Sigmoid colon (tissue), 7 donors: ENCODE results near the gene SPPL3. TPM values are rescaled to one million over a fixed set of nuclear protein-coding genes. Genes with fewer than 3 reads are reported as not detected.

Experiments used
- DNase-seq: peaks from one replicate; pipeline ENCODE4 v3.0.0-alpha.2; 2019
- H3K27ac ChIP-seq, 4 donors: fragments of 200-600 bp; sonication (generic); one replicate each; pipeline ENCODE4 v1.5.1; 2016 to 2019; ENCODE audit warnings: mild to moderate bottlenecking in 1 of 4
- H3K27me3 ChIP-seq, 3 donors: fragments of 200-600 bp; sonication (generic); one replicate each; pipeline ENCODE4 v1.5.1; 2019; ENCODE audit warnings: mild to moderate bottlenecking in 1 of 3
- H3K36me3 ChIP-seq, 4 donors: fragments of 200-600 bp; sonication (generic); one replicate each; pipeline ENCODE4 v1.5.1; 2016 to 2019
- H3K4me1 ChIP-seq, 4 donors: fragments of 200-600 bp; sonication (generic); one replicate each; pipeline ENCODE4 v1.5.1; 2017 to 2019
- H3K4me3 ChIP-seq, 4 donors: fragments of 200-600 bp; sonication (generic); one replicate each; pipeline ENCODE4 v1.5.1; 2017 to 2019; ENCODE audit warnings: mild to moderate bottlenecking in 2 of 4, moderate library complexity in 1 of 4
- H3K9me3 ChIP-seq, 4 donors: fragments of 200-600 bp in 3 of 4; sonication (generic) in 3 of 4; one replicate each; pipeline versions ENCODE4 v1.5.1 to v1.6.1; 2013 to 2019
- EP300 ChIP-seq, 4 donors: sonication (generic); formaldehyde crosslinking; IDR thresholded peaks; one replicate each; pipeline ENCODE4 v1.6.1; 2017; ENCODE audit warnings: antibody characterized with exemption in 4 of 4
- POLR2A ChIP-seq, 2 donors: fragments of 450-650 bp; IDR thresholded peaks; one replicate each; pipeline ENCODE4 v1.6.1; 2016; ENCODE audit warnings: antibody characterized with exemption in 2 of 2, mild to moderate bottlenecking in 2 of 2, moderate library complexity in 2 of 2
- POLR2AphosphoS5 ChIP-seq, 4 donors: sonication (generic); formaldehyde crosslinking; IDR thresholded peaks; one replicate each; pipeline ENCODE4 v1.6.1; 2017; ENCODE audit warnings: antibody characterized with exemption in 4 of 4
- WGBS, 2 donors: extraction: QIAGEN DNeasy Blood & Tissue Kit; methylation state at CpG; one replicate each; pipeline ENCODE4 v1.1.7; 2013; 5-methylcytosine and 5-hydroxymethylcytosine counted together
- intact Hi-C: fragments of 100-400 bp; cut with DNase I; formaldehyde crosslinking; loops from one replicate; pipeline ENCODE4 v1.15.1; 2023
- polyA plus RNA-seq, 3 donors: library from polyadenylated mRNA; stranded (reverse); fragments of 200-250 nt; gene quantifications; one replicate each; pipeline ENCODE4 v1.2.3, GENCODE V29; 2013
- total RNA-seq, 4 donors: library from RNA; depleted of rRNA; stranded (reverse); fragments of >200 nt; gene quantifications; one replicate each; pipeline ENCODE4 v1.1.0, GENCODE V29; 2016
- TF ChIP-seq, protein P1 (sequence below), 4 experiments: fragments of 450-650 bp in 3 of 4; fragments of 200-600 bp in 1 of 4; IDR thresholded peaks; one replicate each; pipeline ENCODE4 v1.5.1; 2016 to 2019; ENCODE audit warnings: antibody characterized with exemption in 4 of 4, mild to moderate bottlenecking in 3 of 4, moderate library complexity in 2 of 4
- donor health status: healthy with polysubstance abuse.
- donor health status: Bipolar disorder and iron deficiency.
- donor health status: healthy.

Gene SPPL3
- total and polyA plus RNA-seq, 7 donors = 8.6 to 28.0 (median 19.3) TPM

DNA sequence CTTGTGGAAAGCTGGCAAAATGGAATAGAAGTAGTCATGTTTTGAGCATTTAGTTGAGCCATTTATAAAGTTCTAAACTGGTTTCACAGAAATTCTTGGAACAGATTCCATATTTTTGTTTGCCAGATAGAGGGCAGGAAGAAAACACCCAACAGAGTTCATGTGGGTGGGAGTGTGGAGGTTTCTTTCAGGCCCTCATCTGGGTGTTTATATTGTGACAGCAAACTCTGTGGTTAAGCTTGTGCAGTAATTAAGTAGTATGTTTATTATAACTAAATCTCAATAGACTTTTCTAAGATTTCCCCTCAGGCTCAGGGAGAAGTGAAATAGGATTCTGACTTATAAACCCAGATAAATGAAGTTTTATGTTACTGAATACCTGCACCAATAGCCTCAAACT is 57.4 kb downstream of the SPPL3 start:
- no peak overlapping the region for H3K4me3 ChIP-seq
- TF ChIP-seq POLR2AphosphoS5 (IDR thresholded peaks at IDR 0.05) = no peak
- TF ChIP-seq, protein P1, sequence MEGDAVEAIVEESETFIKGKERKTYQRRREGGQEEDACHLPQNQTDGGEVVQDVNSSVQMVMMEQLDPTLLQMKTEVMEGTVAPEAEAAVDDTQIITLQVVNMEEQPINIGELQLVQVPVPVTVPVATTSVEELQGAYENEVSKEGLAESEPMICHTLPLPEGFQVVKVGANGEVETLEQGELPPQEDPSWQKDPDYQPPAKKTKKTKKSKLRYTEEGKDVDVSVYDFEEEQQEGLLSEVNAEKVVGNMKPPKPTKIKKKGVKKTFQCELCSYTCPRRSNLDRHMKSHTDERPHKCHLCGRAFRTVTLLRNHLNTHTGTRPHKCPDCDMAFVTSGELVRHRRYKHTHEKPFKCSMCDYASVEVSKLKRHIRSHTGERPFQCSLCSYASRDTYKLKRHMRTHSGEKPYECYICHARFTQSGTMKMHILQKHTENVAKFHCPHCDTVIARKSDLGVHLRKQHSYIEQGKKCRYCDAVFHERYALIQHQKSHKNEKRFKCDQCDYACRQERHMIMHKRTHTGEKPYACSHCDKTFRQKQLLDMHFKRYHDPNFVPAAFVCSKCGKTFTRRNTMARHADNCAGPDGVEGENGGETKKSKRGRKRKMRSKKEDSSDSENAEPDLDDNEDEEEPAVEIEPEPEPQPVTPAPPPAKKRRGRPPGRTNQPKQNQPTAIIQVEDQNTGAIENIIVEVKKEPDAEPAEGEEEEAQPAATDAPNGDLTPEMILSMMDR (IDR thresholded peaks at IDR 0.05) = no peak
- TF ChIP-seq EP300 (IDR thresholded peaks at IDR 0.05) = no peak
- no peak for TF ChIP-seq POLR2A (IDR thresholded peaks at IDR 0.05)
- no peak for DNase-seq
- H3K9me3 ChIP-seq = no peaks in the 10 kb centered on the region
- H3K36me3 ChIP-seq = no peaks in the 10 kb centered on the region
- no peak overlapping the region for H3K27ac ChIP-seq
- H3K4me1 ChIP-seq = peaks cover 0 to 71% (median 61%) of the 10 kb centered on the region in 4 donors
- intact Hi-C loops = no loop called here
- no peaks in the 10 kb centered on the region for H3K27me3 ChIP-seq

DNA sequence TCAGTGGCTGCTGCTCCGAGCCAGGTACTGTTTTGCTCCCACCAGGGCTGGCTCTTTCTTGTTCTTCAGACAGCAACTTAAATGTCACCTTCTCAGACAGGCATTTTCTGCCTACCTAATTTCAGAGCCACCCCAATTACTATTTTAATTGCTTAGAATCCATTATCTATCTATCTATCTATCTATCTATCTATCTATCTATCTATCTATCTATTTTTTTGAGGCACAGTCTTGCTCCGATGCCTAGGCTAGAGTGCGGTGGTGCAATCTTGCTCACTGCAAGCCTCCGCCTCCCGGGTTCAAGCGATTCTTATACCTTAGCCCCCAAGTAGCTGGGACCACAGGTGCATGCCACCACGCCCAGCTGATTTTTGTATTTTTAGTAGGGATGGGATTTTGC is 58.5 kb downstream of the SPPL3 start:
- H3K4me3 ChIP-seq = no peak overlapping the region
- intact Hi-C loops = no loop called here
- H3K4me1 ChIP-seq = peaks cover 0 to 71% (median 56%) of the 10 kb centered on the region in 4 donors
- no peaks in the 10 kb centered on the region for H3K9me3 ChIP-seq
- TF ChIP-seq, protein P1 (IDR thresholded peaks at IDR 0.05) = no peak
- TF ChIP-seq POLR2A (IDR thresholded peaks at IDR 0.05) (no peak), EP300 (IDR thresholded peaks at IDR 0.05) (no peak), POLR2AphosphoS5 (IDR thresholded peaks at IDR 0.05) (no peak)
- no peak for DNase-seq
- WGBS, 2 donors = 97 to 98% methylated on average over 7 of the region's 7 CpGs
- no peaks in the 10 kb centered on the region for H3K36me3 ChIP-seq
- H3K27me3 ChIP-seq = no peaks in the 10 kb centered on the region
- H3K27ac ChIP-seq = no peak overlapping the region

DNA sequence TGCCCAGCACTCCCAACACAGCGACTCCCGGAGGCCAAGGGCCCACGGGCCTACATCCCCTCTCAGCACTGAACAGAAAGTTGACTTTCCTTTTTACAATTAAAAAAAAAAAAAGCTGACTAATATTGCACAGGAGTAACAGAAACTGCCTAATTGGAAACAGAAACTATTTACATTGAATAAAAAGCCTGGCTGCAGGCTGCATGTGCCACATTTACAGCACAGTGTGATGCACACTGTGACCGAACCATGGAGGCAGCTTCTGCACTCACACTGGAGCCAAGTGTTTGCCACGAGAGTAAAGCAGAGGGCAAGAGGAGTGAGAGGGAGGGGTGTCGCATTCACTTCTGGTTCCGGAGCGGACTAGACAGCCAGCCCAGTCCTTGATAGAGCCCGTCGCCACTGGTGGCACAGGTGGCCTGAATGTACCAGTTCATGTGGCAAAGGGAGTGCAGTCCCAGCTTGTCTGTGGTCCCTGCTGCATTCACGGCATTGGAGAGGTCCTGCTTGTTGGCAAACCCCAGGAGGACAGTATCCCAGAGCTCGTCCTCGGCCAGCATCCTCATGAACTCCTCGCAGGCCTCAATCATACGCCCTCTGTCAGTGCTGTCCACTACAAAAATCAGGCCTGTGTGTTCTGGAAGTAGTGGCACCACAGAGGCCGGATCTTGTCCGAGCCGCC is 59.2 kb downstream of the SPPL3 start:
- no peaks in the 10 kb centered on the region for H3K9me3 ChIP-seq
- no peak for TF ChIP-seq POLR2A (IDR thresholded peaks at IDR 0.05)
- no peak for TF ChIP-seq EP300 (IDR thresholded peaks at IDR 0.05)
- TF ChIP-seq POLR2AphosphoS5 (IDR thresholded peaks at IDR 0.05) = no peak
- TF ChIP-seq, protein P1 (IDR thresholded peaks at IDR 0.05) = no peak
- intact Hi-C loops = no loop called here
- WGBS, 2 donors = 93 to 94% methylated on average over 18 of the region's 18 CpGs
- no peaks in the 10 kb centered on the region for H3K36me3 ChIP-seq
- no peak overlapping the region for H3K4me3 ChIP-seq
- no peak for DNase-seq
- no peak overlapping the region for H3K27ac ChIP-seq
- no peaks in the 10 kb centered on the region for H3K27me3 ChIP-seq
- peaks cover 0 to 64% (median 48%) of the 10 kb centered on the region in 4 donors for H3K4me1 ChIP-seq

DNA sequence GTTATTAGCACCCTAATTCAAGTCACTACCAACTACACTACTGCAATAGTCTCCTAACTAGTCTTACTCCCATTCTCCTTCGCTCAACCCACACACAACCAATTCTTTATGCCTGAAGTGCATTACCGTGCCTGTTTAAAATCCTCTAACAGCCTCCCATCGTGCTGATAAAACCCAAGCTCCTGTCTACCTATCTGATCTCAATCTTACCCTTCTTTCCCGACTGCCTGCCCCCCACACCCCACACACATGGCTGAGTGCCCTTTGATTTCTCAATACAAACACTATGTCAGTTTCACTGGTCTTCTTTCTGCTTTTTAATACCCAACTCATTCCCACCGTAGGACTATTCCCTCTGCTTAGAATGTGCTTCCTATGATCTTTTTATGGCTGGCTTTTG is 59.9 kb downstream of the SPPL3 start:
- TF ChIP-seq POLR2AphosphoS5 (IDR thresholded peaks at IDR 0.05) = no peak
- TF ChIP-seq, protein P1 (IDR thresholded peaks at IDR 0.05) = no peak
- no peak for TF ChIP-seq POLR2A (IDR thresholded peaks at IDR 0.05)
- TF ChIP-seq EP300 (IDR thresholded peaks at IDR 0.05) = no peak
- no peak overlapping the region for H3K27ac ChIP-seq

DNA sequence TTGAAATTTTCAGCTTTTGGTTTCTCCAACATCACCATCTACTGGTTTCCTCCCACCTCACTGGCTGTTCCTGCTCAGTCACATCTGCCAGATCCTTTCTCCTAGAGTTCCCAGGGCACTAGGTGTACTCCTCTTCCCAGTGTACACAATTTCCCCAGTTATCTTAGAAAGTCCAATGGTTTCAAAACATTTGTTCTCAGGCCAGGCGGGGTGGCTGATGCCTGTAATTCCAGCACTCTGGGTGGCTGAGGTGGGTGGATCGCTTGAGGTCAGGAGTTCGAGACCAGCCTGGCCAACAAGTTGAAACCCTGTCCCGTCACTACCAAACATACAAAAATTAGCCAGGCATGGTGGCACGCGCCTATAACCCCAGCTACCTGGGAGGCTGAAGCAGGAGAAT is 60.7 kb downstream of the SPPL3 start:
- H3K9me3 ChIP-seq = no peaks in the 10 kb centered on the region
- H3K4me1 ChIP-seq = peaks cover 0 to 54% (median 40%) of the 10 kb centered on the region in 4 donors
- WGBS, 2 donors = 95 to 97% methylated on average over 6 of the region's 6 CpGs
- no peak overlapping the region for H3K27ac ChIP-seq
- TF ChIP-seq, protein P1 (IDR thresholded peaks at IDR 0.05) = no peak
- TF ChIP-seq POLR2A (IDR thresholded peaks at IDR 0.05) (no peak), EP300 (IDR thresholded peaks at IDR 0.05) (no peak), POLR2AphosphoS5 (IDR thresholded peaks at IDR 0.05) (no peak)
- no peaks in the 10 kb centered on the region for H3K36me3 ChIP-seq
- no peak overlapping the region for H3K4me3 ChIP-seq
- no peak for DNase-seq
- intact Hi-C loops = no loop called here
- no peaks in the 10 kb centered on the region for H3K27me3 ChIP-seq

More for the DNA sequence above, 59.9 kb downstream of the SPPL3 start:
- no peaks in the 10 kb centered on the region for H3K9me3 ChIP-seq
- H3K27me3 ChIP-seq = no peaks in the 10 kb centered on the region
- no peaks in the 10 kb centered on the region for H3K36me3 ChIP-seq
- intact Hi-C loops = no loop called here
- WGBS, 2 donors = 74 to 78% methylated on average over 5 of the region's 5 CpGs
- H3K4me1 ChIP-seq = peaks cover 0 to 58% (median 43%) of the 10 kb centered on the region in 4 donors
- H3K4me3 ChIP-seq = no peak overlapping the region
- DNase-seq = no peak
